NAMALWA (cell line): ENCODE results near the gene TNIK.
"Not testable (repeated sequence)": the region's sequence is repeated elsewhere in the genome, so short reads cannot be mapped to it uniquely, and the experiment has no call there.

Source experiments
- DNase-seq: peaks from one replicate; pipeline ENCODE4 v3.0.0-alpha.2; 2015; ENCODE audit warnings: low spot score

Gene TNIK

GRCh38 chr3:171307046-171307585, 153.1 kb downstream of the TNIK start:
- no peak for DNase-seq

GRCh38 chr3:171306631-171307030, 153.6 kb downstream of the TNIK start:
- no peak for DNase-seq

DNA sequence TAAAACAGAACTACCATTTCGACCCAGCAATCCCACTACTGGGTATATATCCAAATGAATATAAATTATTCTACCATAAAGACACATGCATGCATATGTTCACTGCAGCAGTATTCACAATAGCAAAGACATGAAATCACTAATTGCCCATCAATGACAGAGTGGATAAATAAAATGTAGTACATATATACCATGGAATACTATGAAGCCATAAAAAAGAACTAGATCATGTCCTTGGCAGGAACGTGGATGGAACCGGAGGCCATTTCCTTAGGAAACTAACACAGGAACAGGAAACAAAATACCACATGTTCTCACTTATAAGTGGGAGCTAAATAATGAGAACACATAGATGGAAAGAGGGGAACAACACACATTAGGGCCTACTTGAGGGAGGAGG, 154.4 kb downstream of the TNIK start:
- not testable (repeated sequence) for DNase-seq

DNA sequence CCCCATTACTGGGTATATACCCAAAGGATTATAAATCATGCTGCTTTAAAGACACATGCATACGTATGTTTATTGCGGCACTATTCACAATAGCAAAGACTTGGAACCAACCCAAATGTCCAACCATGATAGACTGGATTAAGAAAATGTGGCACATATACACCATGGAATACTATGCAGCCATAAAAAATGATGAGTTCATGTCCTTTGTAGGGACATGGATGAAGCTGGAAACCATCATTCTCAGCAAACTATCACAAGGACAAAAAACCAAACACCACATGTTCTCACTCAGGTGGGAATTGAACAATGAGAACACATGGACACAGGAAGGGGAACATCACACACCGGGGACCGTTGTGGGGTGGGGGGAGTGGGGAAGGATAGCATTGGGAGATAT, 155.7 kb downstream of the TNIK start:
- not testable (repeated sequence) for DNase-seq

GRCh38 chr3:171304017-171304416, 156.2 kb downstream of the TNIK start:
- not testable (repeated sequence) for DNase-seq

GRCh38 chr3:171301998-171302397, 158.2 kb downstream of the TNIK start:
- DNase-seq, result no peak

DNA sequence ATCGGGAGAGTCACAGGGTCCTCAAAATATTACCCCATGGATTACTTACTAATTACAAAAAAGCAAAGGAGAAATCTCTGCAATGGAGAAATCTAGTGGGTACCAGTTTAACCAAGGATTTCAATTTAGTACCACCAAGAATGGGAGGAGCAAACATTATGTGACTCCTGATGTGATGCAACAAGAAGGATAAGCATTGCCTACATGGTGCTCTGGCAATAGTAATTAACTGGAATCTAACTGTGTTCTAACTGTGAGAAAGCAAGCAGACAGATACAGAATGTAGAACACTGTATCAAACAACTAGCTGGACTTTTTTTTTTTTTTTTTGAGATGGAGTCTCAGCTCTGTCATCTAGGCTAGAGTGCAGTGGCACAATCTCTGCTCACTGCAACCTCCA, 159.2 kb downstream of the TNIK start:
- no peak for DNase-seq

GRCh38 chr3:171297951-171298350, 162.3 kb downstream of the TNIK start:
- DNase-seq, result no peak

DNA sequence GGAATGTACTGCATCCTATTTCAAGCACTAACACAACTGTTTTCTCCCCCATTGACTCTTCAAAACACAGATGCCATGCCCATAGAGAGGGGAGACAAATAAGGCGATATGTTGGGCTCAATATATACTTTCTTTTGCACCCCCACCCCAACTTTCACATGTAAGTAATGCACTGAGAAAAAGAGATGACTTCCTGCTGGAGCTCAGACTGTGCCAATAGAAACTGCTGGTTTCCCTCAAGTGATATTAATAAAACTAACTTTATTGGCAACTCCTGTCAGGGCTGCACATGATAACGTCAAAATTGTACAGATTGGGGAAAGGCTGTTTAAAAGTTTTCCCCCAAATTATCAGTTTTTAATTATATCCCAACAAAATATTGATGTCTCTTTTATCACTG, 163.0 kb downstream of the TNIK start:
- no peak for DNase-seq

- no peak for DNase-seq
Measured at GRCh38 chr3:171295484-171296373, 164.5 kb downstream of the TNIK start.

DNA sequence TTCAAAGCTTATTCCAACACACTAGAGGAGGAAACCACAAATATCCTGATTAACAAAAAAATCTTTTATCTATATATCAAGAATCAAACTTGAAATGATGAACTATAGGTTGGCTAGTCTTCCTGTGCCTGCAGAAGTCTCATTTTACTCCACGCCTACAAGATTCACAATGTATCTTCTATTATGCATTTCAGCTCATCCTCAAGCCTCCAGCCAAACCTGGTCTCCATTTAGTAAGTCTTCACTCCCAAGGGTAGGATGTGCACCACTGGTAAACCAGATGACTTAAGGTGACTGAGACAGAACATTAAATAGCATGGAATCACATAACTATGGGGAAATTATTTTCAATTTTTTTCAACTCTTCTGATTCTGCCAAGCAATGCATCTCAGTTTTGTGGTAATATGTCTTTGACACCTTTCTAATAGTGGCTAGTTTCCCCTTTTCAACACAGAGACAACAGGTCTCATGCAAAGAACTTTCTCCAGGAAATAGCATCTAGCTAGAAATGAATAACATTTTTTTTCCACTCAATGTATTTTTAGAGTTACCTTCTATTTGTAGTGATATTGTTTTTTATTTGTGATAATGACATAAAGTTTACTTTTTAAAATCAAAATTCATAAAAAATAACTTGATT, 166.9 kb downstream of the TNIK start:
- no peak for DNase-seq

DNA sequence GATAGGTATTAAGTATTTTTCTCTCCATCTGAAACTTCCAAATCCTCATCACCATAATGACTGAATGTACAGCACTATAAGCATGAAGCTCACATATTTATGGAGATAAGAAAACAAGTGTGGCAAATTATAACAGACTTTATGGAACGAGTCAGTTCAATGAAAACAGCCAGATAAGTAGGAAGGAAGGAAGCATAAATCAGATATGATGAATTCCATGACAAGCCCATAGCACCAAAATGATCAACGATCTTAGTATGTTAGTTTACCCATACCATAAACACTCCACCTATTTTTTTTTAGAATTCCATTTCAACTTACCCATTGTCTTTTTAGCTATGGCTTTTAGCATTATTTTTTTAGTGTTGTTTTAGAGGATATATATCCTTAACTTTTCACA, 169.5 kb downstream of the TNIK start:
- no peak for DNase-seq

- no peak for DNase-seq
Measured at GRCh38 chr3:171289291-171289690, 170.9 kb downstream of the TNIK start.

DNA sequence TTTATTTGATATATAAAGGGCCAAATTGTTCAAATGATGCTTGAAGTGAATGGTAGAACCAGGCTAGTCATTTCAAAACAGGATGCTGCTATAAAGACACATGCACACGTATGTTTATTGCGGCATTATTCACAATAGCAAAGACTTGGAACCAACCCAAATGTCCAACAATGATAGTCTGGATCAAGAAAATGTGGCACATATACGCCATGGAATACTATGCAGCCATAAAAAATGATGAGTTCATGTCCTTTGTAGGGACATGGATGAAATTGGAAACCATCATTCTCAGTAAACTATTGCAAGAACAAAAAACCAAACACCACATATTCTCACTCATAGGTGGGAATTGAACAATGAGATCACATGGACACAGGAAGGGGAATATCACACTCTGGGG, 172.4 kb downstream of the TNIK start:
- not testable (repeated sequence) for DNase-seq

GRCh38 chr3:171286580-171287249, 173.5 kb downstream of the TNIK start:
- DNase-seq, result no peak

DNA sequence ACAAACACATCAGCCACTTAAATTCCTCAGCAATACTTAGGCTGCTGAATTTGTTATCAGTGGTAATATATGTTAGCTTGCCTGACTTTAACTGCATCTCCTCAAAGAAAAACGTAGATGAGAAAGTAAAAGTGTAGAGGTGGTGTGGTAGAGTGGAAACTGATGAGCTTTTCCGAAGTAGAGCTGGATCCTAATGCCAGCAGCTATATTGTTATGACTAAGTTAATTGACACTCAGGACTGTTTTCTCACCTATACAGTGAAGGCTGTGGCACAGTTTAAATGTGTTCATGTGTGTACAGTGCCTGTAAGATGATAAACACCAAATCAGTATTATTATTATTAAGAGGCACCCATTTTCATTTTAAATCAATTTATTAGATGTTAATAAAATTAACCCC, 174.9 kb downstream of the TNIK start:
- DNase-seq, result no peak

DNA sequence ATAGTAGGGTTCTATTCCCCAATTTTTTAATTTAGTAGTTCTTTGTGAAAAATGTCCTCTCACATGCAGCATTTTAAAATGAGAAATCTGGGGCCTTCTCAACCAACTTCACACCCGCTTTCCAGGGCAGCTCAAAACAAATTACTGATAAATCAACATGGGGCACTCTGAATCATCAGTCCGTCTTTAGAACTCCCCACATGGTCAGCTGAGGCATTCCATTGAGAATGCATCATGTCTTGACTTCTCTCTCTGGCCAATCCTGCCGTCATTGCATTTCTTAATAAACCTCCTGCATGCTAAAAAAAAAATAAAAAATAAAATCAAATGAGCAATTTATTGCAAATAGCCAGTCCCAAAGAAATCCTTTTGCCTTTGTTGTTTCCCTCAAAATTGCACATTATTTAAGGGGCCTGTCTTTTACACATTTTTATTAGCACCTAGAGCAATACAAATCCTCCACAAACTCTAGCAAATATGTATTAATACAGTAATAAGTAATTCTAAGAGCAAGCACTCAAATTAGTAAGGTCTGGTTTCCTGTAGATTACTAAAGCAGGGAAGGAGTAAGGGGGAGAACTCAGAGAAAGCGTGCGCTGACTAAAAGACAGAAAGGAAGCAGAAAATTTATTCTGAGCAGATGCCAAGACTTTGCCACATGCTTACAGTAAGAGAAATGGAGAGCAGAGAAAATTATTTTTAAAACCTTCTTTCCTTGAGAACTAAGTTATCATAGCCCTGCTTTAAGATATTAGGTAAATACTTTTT, 175.7 kb downstream of the TNIK start:
- DNase-seq, result no peak

DNA sequence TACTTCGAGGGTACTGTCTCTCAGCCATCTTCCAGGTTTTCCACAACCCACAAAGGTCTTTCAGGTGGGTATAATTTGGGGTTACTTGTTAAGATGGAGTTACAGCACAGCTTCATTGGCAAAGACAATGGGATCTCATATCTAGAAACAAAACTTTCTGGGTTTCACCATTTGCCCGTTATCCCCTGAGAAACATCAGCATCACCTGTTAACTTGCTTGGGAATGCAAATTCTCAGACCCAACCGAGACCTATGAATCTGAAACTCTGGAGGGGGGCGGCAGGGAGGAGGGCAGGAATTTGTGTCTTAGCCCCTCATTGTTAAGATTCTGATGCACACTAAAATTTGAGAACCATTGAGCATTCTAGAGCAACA, 176.4 kb downstream of the TNIK start:
- DNase-seq, result no peak

GRCh38 chr3:171283183-171283847, 176.9 kb downstream of the TNIK start:
- no peak for DNase-seq

GRCh38 chr3:171282041-171282440, 178.2 kb downstream of the TNIK start:
- DNase-seq, result no peak

DNA sequence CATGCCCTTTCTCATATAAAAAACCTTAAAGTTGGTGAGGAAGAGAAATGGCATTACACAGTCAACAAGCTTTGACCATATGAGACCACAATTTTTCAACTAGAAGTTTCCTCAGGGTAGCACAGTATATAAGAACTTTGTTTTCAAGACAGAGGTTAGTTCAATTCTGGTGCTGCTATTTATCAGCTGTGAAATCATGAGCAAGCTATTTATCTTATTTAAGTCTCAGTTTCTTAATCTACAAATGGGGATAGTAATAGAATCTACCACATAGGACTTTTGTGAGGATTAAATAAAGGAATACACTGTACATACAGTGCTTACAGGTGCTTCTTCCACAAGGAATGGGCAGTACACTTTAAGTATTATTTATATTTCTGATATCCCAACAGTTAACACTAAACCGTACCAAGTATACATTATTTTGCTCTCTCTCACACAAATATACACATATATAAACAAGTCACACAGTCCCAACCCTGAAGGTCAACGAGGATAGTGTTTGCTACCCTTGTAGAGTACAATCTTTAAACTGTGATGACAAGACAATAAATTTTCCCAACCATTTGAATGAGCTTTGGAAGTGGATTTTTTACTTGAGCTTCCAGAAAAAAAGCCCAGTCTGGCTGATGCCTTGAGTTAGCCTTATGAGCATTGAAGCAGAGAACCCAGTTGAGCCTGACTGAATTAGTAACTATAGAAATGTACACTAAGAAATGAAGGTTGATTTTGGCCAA, 178.8 kb downstream of the TNIK start:
- DNase-seq, result no peak
